C4-2B (cell line): ENCODE data around the gene IFT172.

ENCODE experiments used
- H3K27ac ChIP-seq: fragments of 450-650 bp; 2 replicates; pipeline ENCODE4 v1.5.1; 2017
- CTCF ChIP-seq: fragments of 450-650 bp; conservative IDR thresholded peaks from 2 replicates; pipeline ENCODE4 v1.5.1; 2017; ENCODE audit warnings: mild to moderate bottlenecking
- ZFX ChIP-seq: fragments of 450-650 bp; IDR thresholded peaks from 2 replicates; pipeline ENCODE4 v1.6.1; 2017

The IFT172 gene

GRCh38 chr2:27498975-27499374 is 9.4 kb upstream of the IFT172 start:
- no peak for TF ChIP-seq ZFX
- TF ChIP-seq CTCF: no peak
- H3K27ac ChIP-seq: no peak overlapping the region

- TF ChIP-seq CTCF (no peak), ZFX (no peak)
Measured at GRCh38 chr2:27497288-27497627, 7.7 kb upstream of the IFT172 start.

GRCh38 chr2:27496357-27497287 is 7.1 kb upstream of the IFT172 start, which contains the start of gene GCKR:
Gene GCKR (plus strand): TSS chr2:27496839. CDS start chr2:27496905, 66 bp downstream.
- no peak for TF ChIP-seq ZFX
- H3K27ac ChIP-seq: peak within 1 kb of the TSS; percentile 4; the same call in 1 of the 2 replicates

More at GRCh38 chr2:27497288-27497627, 7.7 kb upstream of the IFT172 start:
- H3K27ac ChIP-seq: peak overlapping the region; percentile 4; the same call in 1 of the 2 replicates

GRCh38 chr2:27495840-27496356 is 6.4 kb upstream of the IFT172 start:
- no peak overlapping the region for H3K27ac ChIP-seq
- TF ChIP-seq ZFX (no peak), CTCF (no peak)

- no peak within 1 kb of the TSS for H3K27ac ChIP-seq
- TF ChIP-seq CTCF (no peak), ZFX (no peak)
Measured at GRCh38 chr2:27494944-27495554, 5.5 kb upstream of the IFT172 start, which contains the start of gene FNDC4. Gene FNDC4 (minus strand): TSS chr2:27495200. CDS start chr2:27494679, 521 bp downstream.

- TF ChIP-seq CTCF: no peak
- no peak for TF ChIP-seq ZFX
- H3K27ac ChIP-seq: no peak overlapping the region
Measured at GRCh38 chr2:27494284-27494943, 4.9 kb upstream of the IFT172 start.

- TF ChIP-seq CTCF (no peak), ZFX (no peak)
- no peak overlapping the region for H3K27ac ChIP-seq
Measured at GRCh38 chr2:27493948-27494283, 4.4 kb upstream of the IFT172 start.
